ENCODE measurements around the gene CACNA1C.
A peak's percentile ranks its signal among the peaks of the same experiment; 100 is the strongest.

Gene CACNA1C

GRCh38 chr12:2553388-2554126, 500.8 kb downstream of the CACNA1C start:
- no peak for DNase-seq (ENCODE audit: low spot score)

DNA sequence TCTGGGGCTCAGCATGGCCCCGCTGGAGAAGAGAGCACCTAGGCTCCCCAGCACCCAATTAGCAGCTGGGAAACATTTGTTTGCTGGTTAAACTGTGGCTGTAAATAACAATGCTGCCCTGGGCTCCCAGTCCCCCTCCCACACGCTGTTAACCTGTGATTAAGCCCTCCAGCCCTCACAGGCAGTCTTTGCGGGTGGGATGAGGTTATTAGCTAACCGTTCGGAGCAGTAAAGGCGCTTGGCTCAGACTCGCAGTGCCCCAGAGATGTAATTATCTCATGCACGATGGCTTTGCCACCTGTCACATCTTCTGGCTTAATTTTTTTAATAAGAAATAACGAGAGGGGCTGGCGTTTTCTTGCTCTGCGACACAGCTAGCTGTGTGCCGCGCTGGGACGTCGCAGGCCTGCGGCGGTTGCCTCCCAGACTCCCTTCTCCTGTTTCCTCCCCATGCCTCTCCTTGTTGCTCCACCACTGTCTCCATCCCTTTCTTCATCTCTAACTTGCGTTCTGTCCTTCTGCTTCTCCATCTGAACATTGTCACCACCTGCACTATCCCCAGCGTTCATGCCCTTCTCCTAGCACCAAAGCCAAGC, 502.8 kb downstream of the CACNA1C start:
- DNase-seq (ENCODE audit: low spot score): no peak

- no peak for DNase-seq (ENCODE audit: low spot score)
Measured at GRCh38 chr12:2557597-2557996, 504.8 kb downstream of the CACNA1C start.

DNA sequence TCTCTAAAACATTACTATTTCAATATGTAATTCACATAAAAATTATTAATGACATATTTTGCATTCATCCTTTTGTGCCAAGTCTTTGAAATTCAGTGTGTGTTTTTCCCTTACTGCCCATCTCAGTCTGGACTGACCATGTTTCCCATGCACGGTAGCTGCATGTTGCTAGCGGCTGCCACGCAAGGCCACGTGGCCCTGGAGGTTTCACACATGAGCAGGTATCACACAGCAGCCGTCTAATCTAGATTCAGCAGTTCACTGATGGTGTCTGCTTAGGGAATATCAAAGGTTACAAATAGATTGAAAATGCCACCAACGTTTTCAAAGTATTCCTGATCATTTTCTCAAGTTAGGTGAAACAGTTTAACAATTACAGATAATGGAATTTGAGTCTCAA, 507.1 kb downstream of the CACNA1C start:
- DNase-seq (ENCODE audit: low spot score): no peak

DNA sequence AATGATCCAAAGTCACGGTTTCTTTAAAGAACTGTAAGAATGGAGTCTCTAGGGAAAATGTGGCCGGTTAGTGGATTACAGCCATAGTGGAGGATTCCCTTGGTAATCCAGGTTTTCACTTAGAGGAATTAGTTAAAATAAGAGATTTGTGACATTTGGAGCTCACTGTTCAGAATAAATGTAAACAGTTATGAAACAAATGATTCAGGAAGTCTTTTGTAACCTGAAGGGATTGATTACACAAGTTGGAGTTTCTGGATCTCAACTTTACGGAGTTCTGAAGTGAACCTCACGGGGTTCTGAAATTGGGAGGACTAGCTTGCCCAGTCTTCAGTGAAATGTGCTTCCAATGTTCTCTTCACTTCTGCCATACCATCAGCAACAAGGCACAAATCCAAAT, 507.6 kb downstream of the CACNA1C start:
- DNase-seq (ENCODE audit: low spot score): no peak

DNA sequence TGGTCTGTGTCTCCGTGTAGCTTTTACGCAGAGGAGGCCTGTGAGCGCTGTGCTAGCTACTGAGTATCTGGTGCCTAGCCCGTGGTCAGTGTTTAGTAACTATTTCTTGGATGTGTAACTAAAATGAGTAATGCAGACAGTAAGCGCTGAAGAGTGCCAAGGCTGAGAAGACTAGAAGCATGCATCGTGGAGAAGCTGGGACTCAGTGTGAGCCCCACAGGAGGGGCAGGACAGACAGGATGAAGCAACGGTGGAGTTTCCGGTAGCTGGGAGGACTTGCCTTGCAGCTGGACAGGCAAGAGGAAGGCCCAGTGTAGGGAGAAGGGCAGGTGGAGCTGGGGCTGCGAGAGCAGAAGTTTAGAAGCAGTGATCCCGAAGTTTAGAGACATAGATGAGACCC, 508.6 kb downstream of the CACNA1C start:
- DNase-seq (ENCODE audit: low spot score): no peak

GRCh38 chr12:2562400-2562799, 509.6 kb downstream of the CACNA1C start:
- DNase-seq (ENCODE audit: low spot score): no peak

DNA sequence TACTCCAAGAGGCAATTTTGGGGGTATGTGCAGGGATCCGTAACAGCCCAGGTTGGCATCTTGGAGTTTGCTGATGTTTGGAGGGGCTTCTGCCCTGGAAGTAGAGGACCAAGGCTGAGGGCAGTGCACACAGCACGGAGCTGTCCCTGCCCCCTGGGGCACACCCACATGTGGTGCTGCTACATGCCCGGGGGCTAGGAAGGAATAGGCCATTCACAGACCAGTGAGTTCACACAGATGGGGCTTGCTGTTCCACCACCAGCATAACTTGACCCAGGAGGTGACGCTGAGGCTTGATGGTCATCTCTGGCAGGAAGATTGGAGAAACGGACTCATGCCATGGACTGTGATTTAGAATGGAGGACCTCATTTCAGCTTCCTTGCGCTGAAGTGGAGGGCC, 510.9 kb downstream of the CACNA1C start:
- no peak for DNase-seq (ENCODE audit: low spot score)

DNA sequence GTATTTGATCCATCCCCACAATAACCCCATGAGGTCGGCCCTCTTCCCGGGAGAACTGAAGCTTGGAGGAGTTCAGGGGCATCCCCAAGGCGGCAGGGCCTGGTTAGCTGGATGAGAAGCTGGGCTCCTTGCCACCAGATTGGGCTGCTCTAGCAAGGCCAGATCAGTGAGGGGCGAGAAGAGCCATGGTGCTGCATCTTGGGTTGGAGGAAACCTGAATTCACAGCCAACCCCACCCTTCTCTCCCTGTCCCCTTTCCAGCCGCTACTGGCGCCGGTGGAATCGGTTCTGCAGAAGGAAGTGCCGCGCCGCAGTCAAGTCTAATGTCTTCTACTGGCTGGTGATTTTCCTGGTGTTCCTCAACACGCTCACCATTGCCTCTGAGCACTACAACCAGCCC, 513.4 kb downstream of the CACNA1C start:
- DNase-seq (ENCODE audit: low spot score): no peak

GRCh38 chr12:2567711-2568110, 514.9 kb downstream of the CACNA1C start:
- DNase-seq (ENCODE audit: low spot score): no peak

DNA sequence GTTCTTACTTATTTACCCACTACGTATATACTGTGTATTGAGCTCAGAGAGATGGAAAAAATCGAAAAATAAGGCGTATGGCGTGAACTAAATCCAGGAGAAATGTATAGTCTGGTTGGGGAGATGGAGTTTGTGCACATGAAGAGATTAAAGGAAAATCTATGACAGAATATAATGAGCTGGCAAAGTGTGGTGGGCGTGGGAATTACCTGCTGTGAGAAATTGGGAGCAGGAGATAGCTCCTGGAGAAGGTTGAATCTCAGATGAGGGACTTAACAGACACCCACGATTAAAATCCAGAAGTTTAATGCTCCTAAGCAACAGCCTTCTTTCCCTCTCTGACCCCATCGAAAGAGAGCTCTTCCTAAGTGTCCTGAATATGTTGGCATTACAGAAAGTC, 517.8 kb downstream of the CACNA1C start:
- DNase-seq (ENCODE audit: low spot score): no peak

DNA sequence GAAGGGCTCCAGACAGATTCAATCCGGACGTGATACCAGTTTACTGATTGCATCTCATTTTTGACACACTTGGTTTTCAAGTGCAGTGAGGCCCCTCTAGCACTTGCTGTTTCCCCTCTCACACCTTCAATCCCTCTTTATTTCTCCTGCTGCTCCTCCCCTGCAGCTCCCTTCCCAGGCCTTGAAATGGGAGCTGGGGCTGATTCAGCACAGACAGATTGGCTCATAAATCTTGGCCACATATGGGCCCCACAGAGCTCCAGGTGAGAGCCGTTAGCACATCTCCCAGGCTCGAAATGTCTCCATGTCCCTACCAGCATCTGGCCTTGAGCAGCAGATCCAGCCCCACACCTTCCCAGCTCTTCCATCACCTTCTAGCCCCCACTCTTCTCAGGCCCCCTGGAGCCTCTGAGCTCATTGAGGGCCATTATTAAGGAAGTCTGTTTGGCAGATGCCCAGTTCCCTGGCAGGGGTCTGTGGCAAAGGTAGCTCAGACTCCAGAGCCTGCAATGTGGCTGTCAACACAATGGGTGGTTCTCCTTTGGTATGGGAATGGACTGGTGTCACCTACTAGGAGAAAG, 521.7 kb downstream of the CACNA1C start:
- no peak for DNase-seq (ENCODE audit: low spot score)

- DNase-seq (ENCODE audit: low spot score): no peak
Measured at GRCh38 chr12:2575245-2575644, 522.5 kb downstream of the CACNA1C start.

DNA sequence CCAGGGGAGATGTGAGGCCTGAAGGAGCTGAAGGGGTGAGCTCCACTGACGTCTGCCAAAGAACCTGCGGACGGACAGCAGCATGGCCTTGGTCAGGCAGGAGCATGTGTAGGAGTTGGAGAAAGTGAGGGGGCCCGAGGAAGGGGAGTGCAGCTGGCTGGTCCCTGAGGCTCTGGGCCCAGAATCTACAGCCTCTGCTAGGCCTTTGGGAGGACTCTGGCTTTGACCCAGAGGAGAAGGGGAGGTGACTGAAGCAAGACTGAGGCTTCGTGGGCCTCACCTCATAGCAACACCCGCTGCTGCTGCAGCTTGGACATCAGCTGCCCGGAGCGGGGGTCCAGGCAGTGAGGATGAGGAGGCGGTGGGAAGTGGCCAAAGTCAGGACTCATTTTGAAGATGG, 525.4 kb downstream of the CACNA1C start:
- no peak for DNase-seq (ENCODE audit: low spot score)

DNA sequence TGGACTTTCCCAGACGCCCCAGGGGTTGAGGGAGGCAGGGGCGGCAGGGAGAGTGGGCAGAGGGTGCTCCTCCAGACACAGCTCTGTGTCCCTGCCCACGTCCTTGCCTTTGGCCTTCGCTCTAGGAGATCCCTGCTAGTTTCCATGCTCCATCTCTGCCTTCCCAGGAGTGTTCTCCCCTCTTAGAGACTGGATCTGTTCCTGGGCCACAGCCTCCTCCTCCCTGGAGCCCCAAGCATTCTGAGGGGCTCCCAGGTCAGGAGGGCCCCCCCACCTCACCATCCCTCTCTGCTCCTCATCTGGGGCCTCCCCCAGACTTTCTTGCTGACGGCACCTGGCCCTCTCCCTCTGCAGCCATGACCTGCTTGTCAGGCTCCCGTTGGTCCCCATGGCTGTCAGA, 526.0 kb downstream of the CACNA1C start:
- no peak for DNase-seq (ENCODE audit: low spot score)

DNA sequence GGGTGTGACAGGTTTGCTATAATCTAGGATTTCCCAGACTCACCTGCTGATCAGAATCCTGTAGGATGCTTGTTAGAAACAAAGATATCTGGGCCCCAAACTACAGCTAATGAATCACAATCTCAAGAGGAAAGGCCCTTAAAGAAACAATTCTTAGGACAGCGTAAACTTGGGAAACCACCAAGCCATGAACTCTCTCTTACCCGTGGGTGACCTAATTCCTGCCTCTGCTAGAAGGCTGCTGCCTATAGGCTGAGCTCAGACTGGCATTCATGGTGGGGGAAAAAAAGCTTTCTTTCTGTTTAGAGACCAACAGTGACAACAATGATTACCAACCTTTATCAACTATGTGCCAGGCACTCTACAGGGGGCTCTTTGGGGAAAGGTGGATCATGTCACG, 528.0 kb downstream of the CACNA1C start:
- DNase-seq (ENCODE audit: low spot score): no peak

GRCh38 chr12:2581293-2582045, 528.7 kb downstream of the CACNA1C start:
- no peak for DNase-seq (ENCODE audit: low spot score)

GRCh38 chr12:2582631-2583030, 529.8 kb downstream of the CACNA1C start:
- DNase-seq (ENCODE audit: low spot score): peak; percentile 32

DNA sequence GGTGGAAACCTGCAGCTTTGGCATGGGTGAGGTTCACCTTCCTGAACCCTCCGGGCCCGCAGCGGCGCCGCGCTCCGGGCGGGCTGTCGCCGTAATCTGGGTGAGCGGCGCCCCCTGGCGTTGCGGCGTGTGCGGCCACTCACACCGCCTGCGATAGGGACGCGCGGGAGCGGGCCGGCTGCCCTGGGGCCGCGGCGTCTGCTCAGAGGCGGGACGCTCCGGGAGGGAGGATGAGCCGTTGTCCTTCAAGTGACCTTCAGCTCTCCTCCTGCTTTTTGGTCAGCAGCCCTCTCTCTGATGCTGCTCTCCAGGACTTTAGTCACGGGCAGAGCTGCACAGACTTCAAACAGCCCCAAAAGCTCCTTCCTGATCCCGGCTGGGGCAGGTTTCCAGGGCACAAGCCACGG, 530.3 kb downstream of the CACNA1C start:
- peak; percentile 76 for DNase-seq (ENCODE audit: low spot score)

DNA sequence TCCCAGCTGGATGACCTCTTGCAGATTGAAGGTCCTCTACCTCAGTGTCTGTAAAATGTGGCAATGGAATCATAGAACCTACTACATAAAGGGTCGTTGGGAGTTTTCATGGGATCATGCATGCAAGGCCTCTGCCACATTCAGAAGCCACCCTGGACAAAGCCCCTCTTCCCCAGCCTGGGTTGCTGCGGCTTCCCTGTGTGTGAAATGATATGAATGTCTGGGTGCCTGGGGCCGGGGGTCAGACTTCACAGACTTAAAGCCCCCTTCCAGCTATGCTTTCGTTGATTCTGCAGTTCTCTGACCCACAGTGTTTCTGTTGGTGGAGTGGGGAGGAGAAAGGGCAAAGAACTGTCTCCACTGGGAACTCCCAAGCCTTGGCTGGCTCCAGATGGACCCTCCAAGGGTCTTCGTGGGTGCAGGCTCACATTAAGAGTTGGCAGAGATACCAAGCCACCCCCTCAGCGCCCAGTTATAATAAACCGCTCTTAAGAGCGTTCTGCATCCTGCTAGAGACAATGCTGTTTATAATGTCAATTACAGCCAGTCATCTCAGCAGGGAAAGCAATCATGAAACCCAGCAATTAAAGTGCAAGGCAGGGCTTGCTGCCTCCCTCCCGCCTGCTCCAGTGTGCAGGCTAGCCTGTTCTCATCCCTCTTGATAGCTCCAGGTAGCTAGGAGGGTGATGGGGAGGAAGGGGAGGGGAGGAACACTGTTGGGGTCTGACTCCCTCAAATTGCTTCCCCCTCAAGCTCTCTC, 531.0 kb downstream of the CACNA1C start:
- no peak for DNase-seq (ENCODE audit: low spot score)

DNA sequence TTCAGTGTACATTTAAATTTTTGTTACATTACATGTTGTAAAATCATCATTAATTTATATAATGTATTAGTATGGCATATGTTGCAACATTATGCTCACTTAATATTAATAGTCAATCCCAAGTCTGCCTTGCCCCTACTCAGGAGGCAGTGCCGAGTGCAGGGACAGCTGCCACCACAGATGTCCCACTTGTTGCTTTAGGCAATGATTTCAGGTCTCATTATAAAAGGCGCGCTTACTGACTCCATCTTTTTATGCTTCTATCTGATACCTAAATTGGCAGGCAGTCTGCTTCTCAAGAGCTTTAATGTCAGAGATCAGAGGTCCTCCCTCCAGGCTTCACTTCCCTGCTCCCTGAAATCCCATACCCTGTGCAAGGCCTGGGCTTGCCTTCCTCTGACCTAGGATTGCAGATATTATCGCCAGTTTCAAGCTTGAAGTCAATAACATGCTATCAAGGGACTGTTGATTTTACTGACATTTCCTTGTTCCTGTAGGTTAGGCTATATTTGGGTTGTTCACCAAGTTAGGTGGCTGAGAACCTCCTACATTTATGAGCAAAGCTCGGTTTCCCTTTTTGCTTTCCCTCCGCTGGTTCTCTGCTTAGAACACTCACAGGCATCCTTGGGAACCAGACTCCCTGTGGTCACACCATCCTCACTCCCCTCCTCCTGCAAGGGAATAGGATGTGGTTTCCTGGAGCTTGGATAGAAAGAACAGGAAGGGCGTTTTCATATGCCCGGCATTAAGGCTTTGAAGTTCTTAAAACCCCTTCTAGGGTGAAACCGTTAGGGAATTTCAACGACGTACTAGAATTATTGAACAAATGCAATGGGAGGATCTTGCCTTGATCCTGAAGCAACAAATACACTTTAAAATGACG, 533.6 kb downstream of the CACNA1C start:
- DNase-seq (ENCODE audit: low spot score): no peak
